ENCODE measurements around the gene IRX5. TPM values are rescaled to one million over a fixed set of nuclear protein-coding genes. Genes with fewer than 3 reads are reported as not detected.

Gene IRX5
- total and polyA plus RNA-seq, 10 donors = not detected

DNA sequence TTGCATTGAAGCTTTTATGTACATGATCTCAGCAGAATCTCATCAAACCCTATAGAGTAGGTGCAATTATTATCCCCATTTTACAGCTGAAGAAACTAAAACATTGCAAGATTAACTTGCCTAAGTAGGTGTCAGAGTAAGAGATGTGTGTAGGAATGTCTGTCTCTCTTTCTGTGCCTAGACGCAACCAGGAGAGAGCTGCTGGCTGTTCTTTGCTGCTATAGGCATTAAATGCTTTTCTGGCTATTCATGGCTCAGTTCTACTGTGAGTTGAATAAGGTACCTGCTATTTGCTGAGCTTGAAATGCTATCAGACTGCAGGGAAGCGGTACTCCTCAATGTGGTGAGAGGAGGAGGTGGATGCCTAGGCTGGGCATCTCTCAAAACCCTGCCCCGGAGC, 17.0 kb downstream of the IRX5 start:
- intact Hi-C loops (cut with DNase I; ENCODE audit: low total_unique reads) = no loop called here

GRCh38 chr16:54952195-54952594, 21.5 kb downstream of the IRX5 start:
- Histone ChIP-seq H3K4me3 (no peak overlapping the region), H3K27me3 (replicated peaks in 1 of 7) (peaks cover 0 to 45% (median 0%) of the 10 kb centered on the region in 7 donors), H3K36me3 (no peaks in the 10 kb centered on the region), H3K4me1 (no peaks in the 10 kb centered on the region), H3K27ac (no peak overlapping the region), H3K9me3 (no peaks in the 10 kb centered on the region)
- intact Hi-C loops (cut with DNase I; ENCODE audit: low total_unique reads) = no loop called here
- no peak for DNase-seq
- 59 to 69% (median 62%) methylated on average over 4 of the region's 4 CpGs for WGBS, 5 donors
- TF ChIP-seq, protein P1, sequence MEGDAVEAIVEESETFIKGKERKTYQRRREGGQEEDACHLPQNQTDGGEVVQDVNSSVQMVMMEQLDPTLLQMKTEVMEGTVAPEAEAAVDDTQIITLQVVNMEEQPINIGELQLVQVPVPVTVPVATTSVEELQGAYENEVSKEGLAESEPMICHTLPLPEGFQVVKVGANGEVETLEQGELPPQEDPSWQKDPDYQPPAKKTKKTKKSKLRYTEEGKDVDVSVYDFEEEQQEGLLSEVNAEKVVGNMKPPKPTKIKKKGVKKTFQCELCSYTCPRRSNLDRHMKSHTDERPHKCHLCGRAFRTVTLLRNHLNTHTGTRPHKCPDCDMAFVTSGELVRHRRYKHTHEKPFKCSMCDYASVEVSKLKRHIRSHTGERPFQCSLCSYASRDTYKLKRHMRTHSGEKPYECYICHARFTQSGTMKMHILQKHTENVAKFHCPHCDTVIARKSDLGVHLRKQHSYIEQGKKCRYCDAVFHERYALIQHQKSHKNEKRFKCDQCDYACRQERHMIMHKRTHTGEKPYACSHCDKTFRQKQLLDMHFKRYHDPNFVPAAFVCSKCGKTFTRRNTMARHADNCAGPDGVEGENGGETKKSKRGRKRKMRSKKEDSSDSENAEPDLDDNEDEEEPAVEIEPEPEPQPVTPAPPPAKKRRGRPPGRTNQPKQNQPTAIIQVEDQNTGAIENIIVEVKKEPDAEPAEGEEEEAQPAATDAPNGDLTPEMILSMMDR (IDR thresholded peaks at IDR 0.05 in 8 of 11, conservative IDR thresholded peaks at IDR 0.05 in 3 of 11) = no peak
- TF ChIP-seq POLR2AphosphoS5 (IDR thresholded peaks at IDR 0.05) = no peak
- TF ChIP-seq POLR2A (IDR thresholded peaks at IDR 0.05) = no peak

More for the DNA sequence above, 17.0 kb downstream of the IRX5 start:
- TF ChIP-seq, protein P1 (IDR thresholded peaks at IDR 0.05 in 8 of 11, conservative IDR thresholded peaks at IDR 0.05 in 3 of 11) = no peak
- TF ChIP-seq POLR2AphosphoS5 (IDR thresholded peaks at IDR 0.05) (no peak), POLR2A (IDR thresholded peaks at IDR 0.05) (no peak)
- Histone ChIP-seq H3K4me3 (no peak overlapping the region), H3K27ac (no peak overlapping the region), H3K36me3 (no peaks in the 10 kb centered on the region), H3K27me3 (replicated peaks in 1 of 7) (peaks cover 0 to 87% (median 5%) of the 10 kb centered on the region in 7 donors), H3K9me3 (no peaks in the 10 kb centered on the region), H3K4me1 (no peaks in the 10 kb centered on the region)
- WGBS, 5 donors = 77 to 96% (median 82%) methylated on average over 3 of the region's 3 CpGs
- no peak for DNase-seq

GRCh38 chr16:54953461-54953860, 22.8 kb downstream of the IRX5 start:
- Histone ChIP-seq H3K9me3 (no peaks in the 10 kb centered on the region), H3K4me1 (no peaks in the 10 kb centered on the region), H3K36me3 (no peaks in the 10 kb centered on the region), H3K27ac (no peak overlapping the region), H3K27me3 (replicated peaks in 1 of 7) (peaks cover 0 to 37% (median 0%) of the 10 kb centered on the region in 7 donors), H3K4me3 (no peak overlapping the region)
- no peak for DNase-seq
- TF ChIP-seq POLR2A (IDR thresholded peaks at IDR 0.05) (no peak), POLR2AphosphoS5 (IDR thresholded peaks at IDR 0.05) (no peak)
- TF ChIP-seq, protein P1 (IDR thresholded peaks at IDR 0.05 in 8 of 11, conservative IDR thresholded peaks at IDR 0.05 in 3 of 11) = no peak
- 82 to 92% (median 86%) methylated on average over 3 of the region's 3 CpGs for WGBS, 5 donors
- intact Hi-C loops (cut with DNase I; ENCODE audit: low total_unique reads) = no loop called here

- TF ChIP-seq, protein P1 (IDR thresholded peaks at IDR 0.05 in 8 of 11, conservative IDR thresholded peaks at IDR 0.05 in 3 of 11) = no peak
- TF ChIP-seq POLR2A (IDR thresholded peaks at IDR 0.05) (no peak), POLR2AphosphoS5 (IDR thresholded peaks at IDR 0.05) (no peak)
Measured at GRCh38 chr16:54954220-54954619, 23.6 kb downstream of the IRX5 start.

More at GRCh38 chr16:54954220-54954619, 23.6 kb downstream of the IRX5 start:
- H3K27me3 ChIP-seq (replicated peaks in 1 of 7) = peaks cover 0 to 29% (median 0%) of the 10 kb centered on the region in 7 donors
- intact Hi-C loops (cut with DNase I; ENCODE audit: low total_unique reads) = no loop called here
- DNase-seq = no peak
- no peaks in the 10 kb centered on the region for H3K36me3 ChIP-seq
- H3K9me3 ChIP-seq = no peaks in the 10 kb centered on the region
- WGBS, 5 donors = 42 to 54% (median 48%) methylated on average over 3 of the region's 3 CpGs
- no peaks in the 10 kb centered on the region for H3K4me1 ChIP-seq
- H3K27ac ChIP-seq = no peak overlapping the region
- no peak overlapping the region for H3K4me3 ChIP-seq

Measured in spleen (tissue), 11 donors.